Measurements from ENCODE around the gene GALP.

DNA sequence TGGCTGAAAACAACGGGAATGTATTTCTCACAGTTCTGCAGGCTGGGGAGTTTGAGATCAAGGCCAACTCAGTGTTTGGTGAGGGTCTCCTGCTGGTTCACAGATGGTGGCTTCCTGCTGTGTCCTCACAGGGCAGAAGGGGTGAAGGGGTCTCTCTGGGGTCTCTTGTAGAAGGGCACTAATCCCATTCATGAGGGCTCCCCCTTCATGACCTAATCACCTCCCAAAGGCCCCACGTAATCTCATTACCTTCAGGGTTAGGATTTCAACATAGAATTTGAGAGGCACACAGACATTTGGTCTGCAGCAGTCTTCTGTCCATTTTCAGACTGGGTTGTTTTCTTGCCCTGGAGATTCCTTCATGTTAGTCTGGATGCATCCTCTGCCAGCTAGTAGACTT lies 23.2 kb upstream of the GALP start:
- TF ChIP-seq POLR2AphosphoS5 (IDR thresholded peaks at IDR 0.05; ENCODE audit: insufficient read depth, low read depth, low read length), result no peak
- TF ChIP-seq, protein P1, sequence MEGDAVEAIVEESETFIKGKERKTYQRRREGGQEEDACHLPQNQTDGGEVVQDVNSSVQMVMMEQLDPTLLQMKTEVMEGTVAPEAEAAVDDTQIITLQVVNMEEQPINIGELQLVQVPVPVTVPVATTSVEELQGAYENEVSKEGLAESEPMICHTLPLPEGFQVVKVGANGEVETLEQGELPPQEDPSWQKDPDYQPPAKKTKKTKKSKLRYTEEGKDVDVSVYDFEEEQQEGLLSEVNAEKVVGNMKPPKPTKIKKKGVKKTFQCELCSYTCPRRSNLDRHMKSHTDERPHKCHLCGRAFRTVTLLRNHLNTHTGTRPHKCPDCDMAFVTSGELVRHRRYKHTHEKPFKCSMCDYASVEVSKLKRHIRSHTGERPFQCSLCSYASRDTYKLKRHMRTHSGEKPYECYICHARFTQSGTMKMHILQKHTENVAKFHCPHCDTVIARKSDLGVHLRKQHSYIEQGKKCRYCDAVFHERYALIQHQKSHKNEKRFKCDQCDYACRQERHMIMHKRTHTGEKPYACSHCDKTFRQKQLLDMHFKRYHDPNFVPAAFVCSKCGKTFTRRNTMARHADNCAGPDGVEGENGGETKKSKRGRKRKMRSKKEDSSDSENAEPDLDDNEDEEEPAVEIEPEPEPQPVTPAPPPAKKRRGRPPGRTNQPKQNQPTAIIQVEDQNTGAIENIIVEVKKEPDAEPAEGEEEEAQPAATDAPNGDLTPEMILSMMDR (IDR thresholded peaks at IDR 0.05; ENCODE audit: extremely low read depth in 1 of 2, insufficient read depth in 1 of 2, low read depth in 1 of 2, low read length in 2 of 2), result no peak
